ENCODE results near the gene MCEE.

- TF ChIP-seq CTCF (IDR thresholded peaks at IDR 0.05) (no peak), POLR2A (IDR thresholded peaks at IDR 0.05) (no peak)
These were observed 21.6 kb upstream of the MCEE start for GRCh38 chr2:71151620-71152019.
